SK-N-SH (cell line): Measurements from ENCODE around the gene PSMF1.

Source experiments
- EP300 ChIP-seq, 2 experiments: IDR thresholded peaks; 2 replicates each; pipeline versions ENCODE4 v1.4.0 to v1.6.1; 2012; ENCODE audit warnings: borderline replicate concordance in 1 of 2, low read depth in 1 of 2, low read length in 1 of 2
- EZH2phosphoT487 ChIP-seq: fragments of 200-600 bp; sonication (generic); IDR thresholded peaks from 2 replicates; pipeline ENCODE4 v1.6.1; 2017; ENCODE audit warnings: low read depth, mixed run types, mild to moderate bottlenecking, antibody characterized with exemption, moderate library complexity, borderline replicate concordance
- FOXJ3 ChIP-seq: sonication (generic); formaldehyde crosslinking; IDR thresholded peaks from 2 replicates; pipeline ENCODE4 v1.5.1; 2020; ENCODE audit warnings: mild to moderate bottlenecking, missing genetic modification reagents
- GABPA ChIP-seq: IDR thresholded peaks from 2 replicates; pipeline ENCODE4 v1.4.0; 2012; ENCODE audit warnings: low read depth, mild to moderate bottlenecking
- REST ChIP-seq: IDR thresholded peaks from 2 replicates; pipeline ENCODE4 v1.6.1; 2012; ENCODE audit warnings: mild to moderate bottlenecking, low read depth, low read length, moderate library complexity
- USF2 ChIP-seq: fragments of 150-350 bp; IDR thresholded peaks from 2 replicates; pipeline ENCODE4 v1.6.1; 2017; ENCODE audit warnings: antibody characterized with exemption, low read length, low read depth, borderline replicate concordance
- YY1 ChIP-seq: IDR thresholded peaks from 2 replicates; pipeline ENCODE4 v1.4.0; 2012; ENCODE audit warnings: low read depth, mild to moderate bottlenecking
- TF ChIP-seq, protein P1 (sequence below): fragments of 200-600 bp; sonication (generic); IDR thresholded peaks from 2 replicates; pipeline ENCODE4 v1.6.1; 2017; ENCODE audit warnings: antibody characterized with exemption, mild to moderate bottlenecking, moderate library complexity

DNA sequence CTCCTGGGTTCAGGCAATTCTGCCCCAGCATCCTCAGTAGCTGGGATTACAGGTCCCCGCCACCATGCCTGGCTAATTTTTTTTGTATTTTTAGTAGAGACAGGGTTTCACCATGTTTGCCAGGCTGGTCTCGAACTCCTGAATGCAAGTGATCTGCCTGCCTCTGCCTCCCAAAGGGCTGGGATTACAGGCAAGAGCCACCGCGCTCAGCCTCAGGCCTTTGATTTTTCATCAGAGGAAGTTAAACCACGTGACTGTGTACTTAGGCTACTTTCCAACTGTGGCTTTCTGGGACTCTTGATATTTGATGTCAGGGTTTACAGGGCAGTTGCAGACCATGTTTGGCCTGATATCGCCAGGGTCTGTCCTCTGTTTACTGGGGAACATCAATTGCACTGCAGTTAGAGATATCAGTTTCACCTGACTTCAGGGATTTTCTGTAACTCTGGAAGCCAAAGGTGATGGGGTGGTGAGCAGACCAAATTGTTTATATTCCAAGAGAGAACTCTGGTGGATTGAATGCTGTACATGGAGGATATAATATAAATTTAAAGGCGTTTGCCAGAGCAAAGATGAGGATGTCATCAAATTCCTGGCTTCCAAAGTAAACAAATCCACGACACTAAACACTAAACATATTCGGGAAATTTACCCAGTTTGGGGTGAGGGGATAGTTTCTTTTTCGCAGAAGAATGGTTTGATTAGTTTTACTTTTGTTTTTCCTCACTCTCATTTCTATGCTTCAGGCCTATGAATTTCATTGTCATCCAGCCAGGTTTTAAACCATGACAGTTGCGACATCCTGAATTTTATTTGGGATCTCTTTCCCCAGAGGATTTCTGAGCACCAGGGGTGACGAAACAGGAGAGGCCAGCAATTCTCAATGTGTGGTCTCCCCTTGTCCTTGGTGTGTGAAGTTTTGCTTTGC, 4.2 kb downstream of the PSMF1 start:
- TF ChIP-seq, protein P1, sequence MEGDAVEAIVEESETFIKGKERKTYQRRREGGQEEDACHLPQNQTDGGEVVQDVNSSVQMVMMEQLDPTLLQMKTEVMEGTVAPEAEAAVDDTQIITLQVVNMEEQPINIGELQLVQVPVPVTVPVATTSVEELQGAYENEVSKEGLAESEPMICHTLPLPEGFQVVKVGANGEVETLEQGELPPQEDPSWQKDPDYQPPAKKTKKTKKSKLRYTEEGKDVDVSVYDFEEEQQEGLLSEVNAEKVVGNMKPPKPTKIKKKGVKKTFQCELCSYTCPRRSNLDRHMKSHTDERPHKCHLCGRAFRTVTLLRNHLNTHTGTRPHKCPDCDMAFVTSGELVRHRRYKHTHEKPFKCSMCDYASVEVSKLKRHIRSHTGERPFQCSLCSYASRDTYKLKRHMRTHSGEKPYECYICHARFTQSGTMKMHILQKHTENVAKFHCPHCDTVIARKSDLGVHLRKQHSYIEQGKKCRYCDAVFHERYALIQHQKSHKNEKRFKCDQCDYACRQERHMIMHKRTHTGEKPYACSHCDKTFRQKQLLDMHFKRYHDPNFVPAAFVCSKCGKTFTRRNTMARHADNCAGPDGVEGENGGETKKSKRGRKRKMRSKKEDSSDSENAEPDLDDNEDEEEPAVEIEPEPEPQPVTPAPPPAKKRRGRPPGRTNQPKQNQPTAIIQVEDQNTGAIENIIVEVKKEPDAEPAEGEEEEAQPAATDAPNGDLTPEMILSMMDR: no peak
- TF ChIP-seq USF2 (no peak), YY1 (no peak), FOXJ3 (CRISPR knock-in tag) (no peak), GABPA (no peak), EZH2phosphoT487 (no peak), REST (no peak), EP300 (IDR thresholded peaks at IDR 0.05; ENCODE audit: borderline replicate concordance in 1 of 2, low read depth in 1 of 2, low read length in 1 of 2) (no peak)
